Activated T-cell treated with anti-CD3 and anti-CD28 coated beads for 24 hours (primary cell): ENCODE measurements around the gene NFKB1.

Source experiments
- DNase-seq: peaks from one replicate; pipeline ENCODE4 v3.0.0-alpha.2; 2020; ENCODE audit warnings: low read depth

NFKB1 gene

DNA sequence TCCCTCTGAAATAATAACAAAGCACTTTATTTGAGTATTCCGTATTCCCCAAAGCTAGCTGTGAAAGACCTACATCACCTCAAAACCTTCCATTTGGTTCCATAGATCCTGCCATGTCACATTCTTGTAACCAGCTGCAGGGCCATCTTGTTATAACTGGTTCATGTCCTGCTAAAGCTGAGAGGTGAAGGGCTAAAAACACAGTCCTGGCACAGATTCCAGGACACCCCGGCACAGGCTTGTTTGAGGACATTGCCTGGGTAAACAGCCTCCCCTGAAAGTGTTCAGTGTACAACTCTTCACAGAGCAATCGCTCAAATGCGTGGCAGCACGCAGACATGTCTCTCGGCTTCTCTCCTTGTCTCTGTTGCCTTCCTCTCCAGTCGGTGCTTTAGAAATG, 130.5 kb downstream of the NFKB1 start:
- no peak for DNase-seq

DNA sequence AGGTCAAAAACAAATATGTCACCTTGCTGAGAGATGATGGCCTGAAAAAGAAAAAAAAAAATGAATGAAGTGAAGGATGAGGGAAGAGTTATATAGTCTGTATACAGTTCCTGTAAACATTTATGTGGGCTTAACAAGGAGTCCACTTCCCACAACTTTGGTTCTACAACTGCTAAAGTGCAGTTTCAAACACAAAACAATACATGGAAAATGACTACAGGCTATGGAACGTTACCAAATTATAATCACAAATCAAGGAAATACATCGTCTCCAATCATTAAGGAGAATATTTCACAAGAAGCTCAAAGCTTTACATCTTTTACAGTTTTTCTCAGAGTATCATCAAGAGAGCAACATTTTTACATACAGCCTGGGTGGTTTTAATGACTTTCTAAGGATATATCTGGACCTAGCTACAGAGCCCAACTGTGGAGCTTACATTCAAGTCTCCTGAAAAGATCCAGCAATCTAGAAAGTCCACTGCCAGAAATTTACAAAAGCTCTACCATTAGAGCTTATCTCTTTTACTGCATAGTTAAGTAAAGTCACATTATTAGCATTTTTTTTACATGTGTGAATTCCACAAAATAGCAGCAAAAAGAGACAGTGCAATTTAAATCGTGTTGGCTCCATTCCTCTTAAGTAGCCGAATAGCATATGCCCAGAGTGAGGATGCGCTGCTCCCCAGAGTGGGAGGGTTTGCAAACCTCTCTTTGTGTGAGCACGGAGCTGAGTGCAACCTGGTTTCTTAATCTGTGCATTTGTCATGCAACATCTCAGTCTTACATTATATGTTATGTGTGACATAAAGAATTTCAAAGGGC, 131.3 kb downstream of the NFKB1 start:
- no peak for DNase-seq

DNA sequence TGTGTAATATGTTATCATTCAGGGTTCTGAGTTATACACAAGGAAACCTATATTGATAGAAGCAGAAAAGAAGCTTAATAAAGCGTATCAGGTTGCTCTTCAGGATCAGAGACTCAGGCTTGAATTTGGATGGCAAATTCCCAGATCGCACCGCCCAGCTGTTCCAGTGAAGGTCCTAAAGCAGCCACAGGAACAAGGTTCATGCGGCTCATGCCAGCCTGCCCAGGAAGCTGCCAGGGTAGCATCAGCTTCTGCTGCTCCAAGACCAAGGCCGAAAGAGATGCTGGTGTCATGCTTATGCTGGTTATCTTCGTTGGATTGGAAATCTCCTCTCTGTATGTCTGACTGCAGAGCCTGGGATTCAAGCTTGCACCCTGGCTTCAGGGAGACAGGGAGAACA, 131.9 kb downstream of the NFKB1 start:
- no peak for DNase-seq

DNA sequence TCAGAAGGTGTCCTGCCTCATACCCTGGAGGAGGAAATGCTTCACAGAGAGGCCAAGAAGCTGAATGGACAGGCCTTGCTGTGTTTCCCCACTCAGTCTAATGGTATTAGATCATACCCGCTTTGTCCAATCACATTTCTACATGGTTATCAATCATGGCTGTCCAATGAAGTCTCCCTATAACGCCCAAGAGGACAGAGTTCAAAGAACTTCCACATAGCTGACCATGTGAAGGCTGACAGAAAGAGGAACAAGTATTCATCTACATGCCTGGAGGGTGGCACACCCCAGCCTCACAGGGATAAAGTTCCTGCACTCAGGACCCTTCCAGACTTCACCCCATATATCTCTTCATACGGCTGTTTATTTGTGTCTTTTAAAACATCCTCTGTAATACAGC, 136.2 kb downstream of the NFKB1 start:
- DNase-seq: no peak

DNA sequence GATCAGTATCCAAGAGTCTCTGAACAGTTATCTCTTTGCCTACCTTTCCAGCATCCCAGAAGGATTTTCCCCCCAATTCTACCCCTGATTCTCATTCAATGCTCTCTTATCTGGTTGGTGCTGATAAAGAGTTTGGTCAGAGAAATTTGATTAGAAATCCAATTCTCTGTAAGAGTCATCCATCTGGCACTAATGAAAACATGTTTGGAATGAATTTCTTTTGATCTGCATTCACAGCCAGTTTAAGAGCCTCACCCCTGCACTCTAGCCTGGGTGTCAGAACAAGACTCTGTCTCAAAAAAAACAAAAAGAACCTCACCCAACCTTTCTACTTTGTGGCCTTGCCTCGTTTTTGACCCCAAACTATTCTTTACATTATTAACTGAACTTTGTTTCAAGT, 137.5 kb downstream of the NFKB1 start:
- no peak for DNase-seq

DNA sequence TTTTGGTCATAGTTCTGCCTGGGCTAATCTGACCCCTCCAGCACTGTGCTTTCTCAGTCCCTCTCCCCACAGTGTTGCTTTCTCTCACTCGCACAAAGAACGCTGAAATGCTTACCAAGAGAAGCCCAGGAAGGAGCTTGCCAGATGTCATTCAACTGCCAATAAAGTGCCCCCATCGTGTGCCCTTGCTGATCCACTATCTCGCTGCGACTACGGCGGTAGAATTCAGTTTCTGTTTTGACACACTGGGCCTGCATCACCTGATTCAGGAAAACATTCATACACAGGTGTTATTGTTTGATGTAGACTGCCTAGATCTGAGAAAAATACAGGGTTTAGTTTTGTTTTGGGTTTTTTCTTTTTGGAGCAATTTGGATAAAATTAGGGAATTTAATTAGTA, 138.4 kb downstream of the NFKB1 start:
- no peak for DNase-seq

DNA sequence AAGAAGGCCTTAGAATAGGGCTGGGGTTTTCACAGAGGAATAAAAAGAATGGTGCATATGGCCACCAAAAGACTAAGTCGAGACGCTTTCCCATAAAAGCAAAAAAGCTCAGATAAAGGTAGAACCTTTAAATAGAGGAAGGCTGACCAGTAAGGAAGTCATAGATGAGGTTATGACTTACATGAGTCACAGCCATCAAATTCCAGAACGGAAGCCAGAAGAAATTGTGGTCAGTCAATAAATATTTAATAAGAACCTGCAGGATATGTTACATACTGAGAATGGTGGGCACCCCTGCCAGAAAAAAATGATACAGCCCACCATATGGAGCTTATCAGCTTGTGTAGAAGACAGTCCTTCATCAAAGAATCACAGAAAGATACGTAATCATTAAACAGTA, 139.5 kb downstream of the NFKB1 start:
- no peak for DNase-seq

DNA sequence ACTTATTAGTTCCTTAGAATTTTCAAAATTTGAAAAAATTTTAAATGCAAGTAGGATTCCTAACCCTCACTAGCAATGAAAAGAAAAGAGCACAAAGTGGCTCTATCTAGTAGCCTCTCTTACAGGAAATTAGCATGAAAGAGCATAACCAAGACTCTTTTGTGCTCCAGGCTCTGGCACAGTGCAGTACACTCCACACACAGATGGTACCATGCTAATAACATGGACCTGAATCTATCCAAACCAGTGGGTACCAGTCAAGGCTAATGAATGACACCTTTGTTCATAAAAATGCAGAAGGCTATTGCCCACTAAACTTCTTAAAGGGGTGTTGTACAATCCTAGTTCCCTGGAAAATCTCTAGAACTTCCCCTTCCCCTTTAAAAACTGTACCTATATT, 140.6 kb downstream of the NFKB1 start:
- no peak for DNase-seq

DNA sequence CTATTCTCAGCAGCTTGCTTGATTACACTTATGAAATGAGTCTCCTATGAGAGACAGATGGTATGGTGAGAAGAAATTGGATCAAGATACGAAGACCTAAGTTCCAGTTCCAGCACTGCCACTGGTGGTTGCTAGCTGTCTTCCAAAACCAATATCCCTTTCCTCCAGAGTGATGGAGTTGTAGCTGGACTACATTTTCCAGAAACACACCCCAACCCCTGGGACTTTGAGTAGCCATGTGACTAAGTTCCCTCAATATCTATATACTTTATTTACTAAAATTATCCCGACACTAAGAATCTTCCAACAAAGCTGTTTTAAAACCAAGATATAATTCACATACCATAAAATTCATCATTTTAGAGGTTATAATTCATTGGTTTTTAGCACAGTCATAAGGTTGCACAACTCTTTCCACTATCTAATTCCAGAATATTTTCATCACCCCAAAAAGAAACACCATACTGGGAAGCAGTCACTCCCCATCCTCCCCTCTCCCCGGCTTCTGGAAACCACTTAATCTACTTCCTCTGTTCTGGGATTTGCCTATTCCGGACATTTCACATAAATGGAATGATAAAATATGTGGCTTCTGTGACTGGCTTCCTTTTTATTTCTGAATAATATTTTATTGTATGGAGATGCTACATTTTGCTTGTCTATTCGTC, 141.6 kb downstream of the NFKB1 start:
- DNase-seq: no peak

DNA sequence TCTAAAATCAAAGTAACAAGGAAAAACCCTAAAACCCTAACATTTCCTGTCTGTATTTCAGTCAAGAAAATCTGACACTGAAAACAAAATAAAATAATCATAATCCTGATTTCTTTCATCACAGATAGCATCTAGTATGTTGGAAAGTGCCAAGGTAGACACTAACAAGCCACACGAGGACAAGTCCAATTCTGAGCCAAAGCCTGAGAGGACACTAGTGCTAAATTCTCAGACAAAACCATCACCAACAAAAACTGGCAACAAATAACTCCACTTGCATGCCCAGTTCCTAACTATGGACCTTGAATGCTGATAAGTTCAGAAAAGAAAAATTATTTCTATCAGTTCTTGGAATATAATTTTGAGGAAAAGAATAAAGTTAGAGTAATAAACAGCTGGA, 146.0 kb downstream of the NFKB1 start:
- no peak for DNase-seq

DNA sequence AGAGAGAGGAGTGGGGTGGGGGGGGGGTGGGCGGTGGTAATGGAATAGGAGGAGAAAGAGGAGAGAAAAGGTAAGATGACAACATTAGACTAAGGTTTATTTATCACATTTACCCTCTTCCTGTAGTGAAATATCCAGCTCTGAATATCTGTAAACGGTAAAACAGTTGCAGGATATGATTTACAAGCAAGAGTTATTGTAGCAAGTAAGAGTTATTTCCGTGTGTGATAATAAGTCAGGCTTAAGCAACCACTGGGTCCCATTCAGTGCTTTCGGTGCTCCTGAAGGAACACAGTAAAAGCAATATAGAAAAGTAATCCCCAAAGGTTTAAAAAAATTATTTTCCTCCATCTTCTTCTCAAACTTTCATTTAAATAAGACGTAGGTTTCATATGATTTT, 156.0 kb downstream of the NFKB1 start:
- no peak for DNase-seq

DNA sequence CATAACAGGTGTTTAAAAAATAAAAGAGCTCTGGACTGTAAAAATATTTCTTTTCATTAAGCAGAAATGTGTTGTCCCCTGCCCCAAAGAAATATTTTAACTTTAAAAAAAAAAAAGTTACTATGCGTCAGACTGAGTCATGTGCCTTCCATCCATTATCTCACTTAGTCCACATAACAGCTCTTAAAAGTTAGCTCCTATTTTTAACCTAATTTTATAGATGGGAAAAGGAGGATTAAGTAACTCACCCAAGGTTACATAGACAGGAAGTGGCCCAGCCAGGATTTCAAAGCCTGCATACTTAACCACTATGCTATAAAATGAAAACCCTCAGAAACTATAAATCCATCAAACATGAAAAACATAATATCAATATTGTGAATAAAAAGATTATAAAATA, 161.9 kb downstream of the NFKB1 start:
- DNase-seq: no peak

DNA sequence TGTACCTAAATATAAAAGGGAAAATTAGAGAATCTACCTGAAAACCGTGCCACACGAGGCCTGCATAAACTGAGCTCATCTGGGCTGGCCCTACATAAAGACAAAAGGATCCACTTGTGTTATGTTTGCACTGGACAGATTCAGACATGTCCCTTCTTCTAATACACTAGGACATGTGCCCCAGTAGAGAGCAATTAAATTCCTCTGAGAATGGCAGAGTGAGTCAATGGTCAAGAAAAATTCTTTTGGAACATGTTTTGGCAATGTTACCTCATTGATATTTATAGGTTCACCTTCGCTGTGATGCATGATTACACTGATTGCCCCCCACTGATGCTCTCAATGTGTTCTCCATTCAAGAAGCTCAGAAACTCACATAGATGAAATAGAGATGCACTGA, 164.4 kb downstream of the NFKB1 start:
- DNase-seq: no peak
